ENCODE data around the gene ZDBF2. TPM values are rescaled to one million over a fixed set of nuclear protein-coding genes. Genes with fewer than 3 reads are reported as not detected.

The ZDBF2 gene
- total RNA-seq, 1 experiment from 2014 or later: 31.8 TPM

- H3K4me1 Mint-ChIP-seq: peaks cover 16 to 24% of the 10 kb centered on the region in 2 experiments
- Histone ChIP-seq H3K4ac (ENCODE audit: low read depth, low read length) (no peak overlapping the region), H3K14ac (ENCODE audit: insufficient read depth, low read length) (no peak overlapping the region), H2AFZ (ENCODE audit: low read length) (no peak overlapping the region), H3K27me3 (ENCODE audit: insufficient read depth, low read length) (no peaks in the 10 kb centered on the region), H3K79me2 (ENCODE audit: insufficient read depth, low read length) (no peaks in the 10 kb centered on the region), H3K56ac (ENCODE audit: insufficient read length, low read depth, low read length) (no peak overlapping the region), H3K9ac (ENCODE audit: extremely low read depth, insufficient read length, low read length) (no peak overlapping the region), H3K23ac (ENCODE audit: insufficient read length, low read depth, low read length) (no peak overlapping the region), H2BK15ac (ENCODE audit: low read depth, low read length) (no peak overlapping the region), H2BK5ac (ENCODE audit: insufficient read length, low read length) (no peak overlapping the region), H3K9me3 (ENCODE audit: control insufficient read depth, low read depth, low read length) (no peaks in the 10 kb centered on the region), H3K23me2 (ENCODE audit: insufficient read length, low read depth, low read length, poor library complexity, severe bottlenecking) (no peaks in the 10 kb centered on the region), H4K91ac (ENCODE audit: insufficient read length, low read depth, low read length) (no peak overlapping the region), H3T11ph (ENCODE audit: low read length) (no peak overlapping the region), H2BK12ac (ENCODE audit: insufficient read length, low read depth, low read length) (no peak overlapping the region), H2AK5ac (ENCODE audit: insufficient read length, low read length) (no peak overlapping the region), H3K27ac (ENCODE audit: insufficient read length, low read depth, low read length) (no peak overlapping the region), H4K5ac (ENCODE audit: insufficient read length, low read depth, low read length) (no peak overlapping the region), H2BK120ac (ENCODE audit: low read depth, low read length, poor library complexity, severe bottlenecking) (no peak overlapping the region), H4K20me1 (ENCODE audit: control insufficient read depth, insufficient read depth, insufficient read length) (no peaks in the 10 kb centered on the region), H3K79me1 (ENCODE audit: insufficient read depth, low read depth, low read length, poor library complexity, severe bottlenecking) (no peaks in the 10 kb centered on the region), H4K8ac (replicated peaks; ENCODE audit: insufficient read length, low read depth, low read length) (no peak overlapping the region), H3K4me2 (ENCODE audit: insufficient read depth, insufficient read length, low read length) (no peak overlapping the region), H3K4me1 (ENCODE audit: insufficient read depth, low read length) (no peaks in the 10 kb centered on the region), H3K18ac (ENCODE audit: insufficient read length, low read depth, low read length) (no peak overlapping the region), H2BK20ac (ENCODE audit: low read depth, low read length, poor library complexity, severe bottlenecking) (no peak overlapping the region)
- no CpG with 5 or more reads among the region's 10 CpGs for WGBS (ENCODE audit: extremely low coverage, insufficient read length, low lambda C conversion rate)
- H3K27me3 Mint-ChIP-seq (ENCODE audit: low read depth): peaks cover 22% of the 10 kb centered on the region
- H3K27ac Mint-ChIP-seq: no peak overlapping the region
- no peaks in the 10 kb centered on the region for H3K36me3 Mint-ChIP-seq (ENCODE audit: insufficient read depth in 1 of 3, low read depth in 3 of 3)
- H3K9me3 Mint-ChIP-seq: no peaks in the 10 kb centered on the region
- no peak for DNase-seq
- TF ChIP-seq CTCF (conservative IDR thresholded peaks at IDR 0.05): no peak
- H3K4me3 Mint-ChIP-seq: no peak overlapping the region
These were observed 8.0 kb upstream of the ZDBF2 start for GRCh38 chr2:206266130-206267125.

Data from H9 (cell line).